Measurements from ENCODE around the gene CRYBA4.
"Not testable (repeated sequence)": the region's sequence is repeated elsewhere in the genome, so short reads cannot be mapped to it uniquely, and the experiment has no call there.

CRYBA4 gene

GRCh38 chr22:26608129-26608528, 13.6 kb upstream of the CRYBA4 start:
- DNase-seq (ENCODE audit: low read depth), result no peak
- no peak overlapping the region for H3K4me3 ChIP-seq (ENCODE audit: control insufficient read depth, low read depth, low read length)
- TF ChIP-seq, protein P1, sequence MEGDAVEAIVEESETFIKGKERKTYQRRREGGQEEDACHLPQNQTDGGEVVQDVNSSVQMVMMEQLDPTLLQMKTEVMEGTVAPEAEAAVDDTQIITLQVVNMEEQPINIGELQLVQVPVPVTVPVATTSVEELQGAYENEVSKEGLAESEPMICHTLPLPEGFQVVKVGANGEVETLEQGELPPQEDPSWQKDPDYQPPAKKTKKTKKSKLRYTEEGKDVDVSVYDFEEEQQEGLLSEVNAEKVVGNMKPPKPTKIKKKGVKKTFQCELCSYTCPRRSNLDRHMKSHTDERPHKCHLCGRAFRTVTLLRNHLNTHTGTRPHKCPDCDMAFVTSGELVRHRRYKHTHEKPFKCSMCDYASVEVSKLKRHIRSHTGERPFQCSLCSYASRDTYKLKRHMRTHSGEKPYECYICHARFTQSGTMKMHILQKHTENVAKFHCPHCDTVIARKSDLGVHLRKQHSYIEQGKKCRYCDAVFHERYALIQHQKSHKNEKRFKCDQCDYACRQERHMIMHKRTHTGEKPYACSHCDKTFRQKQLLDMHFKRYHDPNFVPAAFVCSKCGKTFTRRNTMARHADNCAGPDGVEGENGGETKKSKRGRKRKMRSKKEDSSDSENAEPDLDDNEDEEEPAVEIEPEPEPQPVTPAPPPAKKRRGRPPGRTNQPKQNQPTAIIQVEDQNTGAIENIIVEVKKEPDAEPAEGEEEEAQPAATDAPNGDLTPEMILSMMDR (IDR thresholded peaks at IDR 0.05; ENCODE audit: control insufficient read depth, insufficient read depth, low read depth, low read length, missing control alignments), result no peak

DNA sequence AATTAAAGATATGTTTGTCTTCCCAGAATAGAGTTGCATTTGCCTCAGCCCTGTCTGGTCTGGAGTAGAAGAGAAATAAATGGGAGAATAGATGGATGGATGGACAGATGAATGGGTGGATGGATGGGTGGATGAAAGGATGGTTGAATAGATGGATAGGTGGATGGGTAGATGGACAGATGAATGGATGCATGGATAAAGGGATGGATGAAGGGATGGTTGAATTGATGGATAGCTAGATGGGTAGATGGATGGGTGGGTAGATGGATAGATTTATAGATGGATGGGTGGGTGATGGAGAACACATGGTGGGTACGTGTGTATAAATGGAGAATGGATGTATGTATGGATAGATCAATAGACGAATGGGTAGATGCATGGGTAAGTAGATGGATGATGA, 12.5 kb upstream of the CRYBA4 start:
- no peak overlapping the region for H3K4me3 ChIP-seq (ENCODE audit: control insufficient read depth, low read depth, low read length)
- TF ChIP-seq, protein P1 (IDR thresholded peaks at IDR 0.05; ENCODE audit: control insufficient read depth, insufficient read depth, low read depth, low read length, missing control alignments), result no peak
- DNase-seq (ENCODE audit: low read depth), result no peak

DNA sequence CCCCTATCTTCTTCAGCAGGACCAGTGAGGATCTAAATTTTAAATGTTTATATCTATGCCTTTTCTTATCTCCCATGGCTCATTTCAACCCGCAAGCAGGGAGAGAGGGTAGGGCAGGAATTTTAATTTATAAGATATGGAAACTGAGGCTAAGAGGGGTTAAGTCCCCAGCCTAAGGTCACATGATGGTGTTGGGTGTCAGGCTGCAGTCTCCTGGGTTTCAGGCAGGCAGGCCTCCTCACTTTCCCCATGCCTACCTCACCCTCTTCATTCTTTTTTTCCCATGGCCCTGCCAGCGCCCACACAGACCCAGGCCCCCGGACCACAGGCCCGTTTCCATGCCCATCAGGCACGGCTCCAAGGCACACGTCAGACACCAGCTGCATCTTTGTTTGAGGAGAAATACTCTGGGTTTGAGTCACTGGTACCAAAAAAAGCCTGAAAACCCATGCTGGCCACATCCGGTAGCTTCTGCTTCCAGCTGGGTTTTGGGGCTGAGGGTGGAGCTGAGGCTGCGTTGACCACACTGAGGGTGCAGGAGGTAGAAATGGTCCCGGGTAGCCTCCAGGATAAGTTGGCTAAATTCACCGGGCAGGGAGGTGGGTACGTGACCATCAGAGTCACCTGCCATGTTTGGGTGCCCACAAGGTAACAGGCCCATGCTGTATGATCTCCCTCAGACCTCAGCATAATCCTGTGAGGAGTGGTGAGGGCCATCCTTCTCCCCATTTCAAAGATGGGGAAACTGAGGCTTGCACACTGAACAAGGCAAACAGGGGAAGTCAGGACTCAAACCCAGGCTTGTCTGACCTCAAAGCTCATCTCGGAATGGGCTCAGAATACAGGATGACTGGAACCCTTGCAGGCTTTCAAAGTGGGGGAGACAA, 11.4 kb upstream of the CRYBA4 start:
- TF ChIP-seq, protein P1 (IDR thresholded peaks at IDR 0.05; ENCODE audit: control insufficient read depth, insufficient read depth, low read depth, low read length, missing control alignments), result no peak
- no peak overlapping the region for H3K4me3 ChIP-seq (ENCODE audit: control insufficient read depth, low read depth, low read length)
- DNase-seq (ENCODE audit: low read depth), result peak; percentile 78

- no peak for DNase-seq (ENCODE audit: low read depth)
- H3K4me3 ChIP-seq (ENCODE audit: control insufficient read depth, low read depth, low read length), result no peak overlapping the region
- TF ChIP-seq, protein P1 (IDR thresholded peaks at IDR 0.05; ENCODE audit: control insufficient read depth, insufficient read depth, low read depth, low read length, missing control alignments), result no peak
Observed at GRCh38 chr22:26610996-26611395, 10.8 kb upstream of the CRYBA4 start.

- DNase-seq (ENCODE audit: low read depth), result no peak
- H3K4me3 ChIP-seq (ENCODE audit: control insufficient read depth, low read depth, low read length), result no peak overlapping the region
- TF ChIP-seq, protein P1 (IDR thresholded peaks at IDR 0.05; ENCODE audit: control insufficient read depth, insufficient read depth, low read depth, low read length, missing control alignments), result no peak
Observed at GRCh38 chr22:26612652-26613051, 9.1 kb upstream of the CRYBA4 start.

- not testable (repeated sequence) for H3K4me3 ChIP-seq (ENCODE audit: control insufficient read depth, low read depth, low read length); DNase-seq (ENCODE audit: low read depth)
Observed at GRCh38 chr22:26613753-26614152, 8.0 kb upstream of the CRYBA4 start.

DNA sequence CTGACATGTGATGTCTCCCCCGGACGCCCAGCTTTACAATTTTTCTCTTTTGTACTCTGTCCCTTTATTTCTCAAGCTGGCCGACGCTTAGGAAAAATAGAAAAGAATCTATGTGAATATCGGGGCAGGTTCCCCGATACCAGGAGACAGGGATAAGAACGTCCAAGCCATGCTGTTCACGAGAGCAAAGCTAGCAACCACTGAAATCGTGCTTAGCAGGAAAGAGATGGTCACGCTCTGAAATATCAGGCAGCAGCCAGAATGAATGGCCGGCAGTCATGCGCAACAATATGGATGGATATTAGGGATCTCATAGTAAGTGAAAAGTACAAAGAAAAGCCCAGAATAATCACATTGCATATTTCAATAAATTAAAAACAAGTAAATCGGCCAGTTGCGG, 7.4 kb upstream of the CRYBA4 start:
- DNase-seq (ENCODE audit: low read depth), result no peak
- no peak overlapping the region for H3K4me3 ChIP-seq (ENCODE audit: control insufficient read depth, low read depth, low read length)
- TF ChIP-seq, protein P1 (IDR thresholded peaks at IDR 0.05; ENCODE audit: control insufficient read depth, insufficient read depth, low read depth, low read length, missing control alignments), result no peak
